Measurements from ENCODE around the gene VTI1A. TPM values are rescaled to one million over a fixed set of nuclear protein-coding genes. Genes with fewer than 3 reads are reported as not detected.

VTI1A gene
- total RNA-seq, 1 donor from 2014 or later, result 35.2 TPM

DNA sequence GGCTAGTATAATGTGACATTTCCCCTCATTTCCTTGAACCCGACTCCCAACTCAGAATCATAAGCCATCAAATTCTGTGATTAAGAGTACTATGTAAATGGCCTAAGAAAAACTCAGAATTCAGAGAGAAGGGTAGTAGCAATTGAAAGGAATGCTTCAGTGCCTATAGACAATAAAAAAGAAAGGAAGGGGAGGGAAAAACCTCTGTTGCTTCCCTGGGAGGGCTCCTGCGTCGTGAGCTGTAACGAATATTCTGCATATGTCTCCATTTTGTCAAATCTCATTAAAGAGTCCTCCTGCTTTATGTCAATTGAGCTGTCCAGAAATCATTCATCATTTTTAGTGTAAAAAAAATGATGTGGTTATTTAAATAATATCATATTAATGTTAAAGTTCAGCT lies 223.0 kb downstream of the VTI1A start:
- intact Hi-C loops (cut with micrococcal nuclease), result no loop called here
- Mint-ChIP-seq H3K4me3 (no peak overlapping the region), H3K27me3 (no peaks in the 10 kb centered on the region), H3K9me3 (no peaks in the 10 kb centered on the region), H3K4me1 (no peaks in the 10 kb centered on the region), H3K27ac (no peak overlapping the region), H3K36me3 (ENCODE audit: low read depth) (peaks cover 5% of the 10 kb centered on the region)
- DNase-seq, result no peak

DNA sequence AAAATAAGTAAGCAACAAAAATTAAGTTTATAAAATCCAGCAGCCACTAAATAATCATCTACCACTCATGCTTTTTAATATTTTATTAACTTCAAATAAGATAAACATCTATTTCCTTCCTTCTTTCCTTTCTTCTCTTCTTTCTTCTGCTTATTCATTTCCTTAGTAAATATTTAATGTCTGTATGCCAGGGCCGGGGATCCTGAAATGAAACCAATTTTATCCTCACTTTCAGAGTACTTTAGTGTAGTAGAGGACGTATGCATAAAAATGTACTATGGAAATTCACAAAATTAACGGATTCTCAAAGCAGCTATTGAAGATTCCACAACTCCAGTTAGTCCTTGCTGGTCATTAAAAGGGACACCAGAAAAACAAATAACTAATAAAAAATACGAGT lies 224.7 kb downstream of the VTI1A start:
- no peak overlapping the region for H3K4me3 Mint-ChIP-seq
- H3K27ac Mint-ChIP-seq, result no peak overlapping the region
- no peaks in the 10 kb centered on the region for H3K9me3 Mint-ChIP-seq
- intact Hi-C loops (cut with micrococcal nuclease), result no loop called here
- H3K27me3 Mint-ChIP-seq, result no peaks in the 10 kb centered on the region
- no peak for DNase-seq
- H3K4me1 Mint-ChIP-seq, result no peaks in the 10 kb centered on the region
- peaks cover 5% of the 10 kb centered on the region for H3K36me3 Mint-ChIP-seq (ENCODE audit: low read depth)

GRCh38 chr10:112672706-112673105 lies 225.7 kb downstream of the VTI1A start:
- DNase-seq, result no peak
- H3K9me3 Mint-ChIP-seq, result no peaks in the 10 kb centered on the region
- peaks cover 5% of the 10 kb centered on the region for H3K36me3 Mint-ChIP-seq (ENCODE audit: low read depth)
- intact Hi-C loops (cut with micrococcal nuclease), result no loop called here
- H3K4me1 Mint-ChIP-seq, result no peaks in the 10 kb centered on the region
- no peak overlapping the region for H3K4me3 Mint-ChIP-seq
- no peak overlapping the region for H3K27ac Mint-ChIP-seq
- no peaks in the 10 kb centered on the region for H3K27me3 Mint-ChIP-seq

GRCh38 chr10:112675560-112676083 lies 228.6 kb downstream of the VTI1A start:
- Mint-ChIP-seq H3K36me3 (ENCODE audit: low read depth) (no peaks in the 10 kb centered on the region), H3K27ac (no peak overlapping the region), H3K27me3 (no peaks in the 10 kb centered on the region), H3K9me3 (no peaks in the 10 kb centered on the region), H3K4me3 (no peak overlapping the region), H3K4me1 (no peaks in the 10 kb centered on the region)
- intact Hi-C loops (cut with micrococcal nuclease), result no loop called here
- DNase-seq, result no peak

DNA sequence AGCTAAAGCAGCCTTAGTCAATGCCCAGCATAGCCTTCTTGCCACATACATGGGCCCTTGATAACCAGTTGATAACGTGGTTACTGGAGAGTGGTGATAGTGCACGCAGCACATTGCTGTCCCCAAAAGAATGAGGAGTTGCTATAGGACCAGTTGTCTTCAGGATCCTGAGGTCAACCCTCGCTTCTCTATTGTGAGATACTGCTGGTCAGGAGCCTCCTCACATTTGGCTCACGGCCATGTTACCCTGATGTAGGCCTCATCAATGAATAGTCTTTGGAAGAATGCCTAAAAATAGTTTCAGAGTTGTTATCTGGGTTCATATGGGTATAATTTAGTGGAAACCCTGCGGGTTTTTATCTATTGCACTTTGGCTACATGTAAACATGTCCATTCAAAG lies 230.7 kb downstream of the VTI1A start:
- no peak for DNase-seq
- Mint-ChIP-seq H3K4me3 (no peak overlapping the region), H3K9me3 (no peaks in the 10 kb centered on the region), H3K27me3 (no peaks in the 10 kb centered on the region), H3K36me3 (ENCODE audit: low read depth) (no peaks in the 10 kb centered on the region), H3K4me1 (no peaks in the 10 kb centered on the region), H3K27ac (no peak overlapping the region)
- intact Hi-C loops (cut with micrococcal nuclease), result no loop called here

DNA sequence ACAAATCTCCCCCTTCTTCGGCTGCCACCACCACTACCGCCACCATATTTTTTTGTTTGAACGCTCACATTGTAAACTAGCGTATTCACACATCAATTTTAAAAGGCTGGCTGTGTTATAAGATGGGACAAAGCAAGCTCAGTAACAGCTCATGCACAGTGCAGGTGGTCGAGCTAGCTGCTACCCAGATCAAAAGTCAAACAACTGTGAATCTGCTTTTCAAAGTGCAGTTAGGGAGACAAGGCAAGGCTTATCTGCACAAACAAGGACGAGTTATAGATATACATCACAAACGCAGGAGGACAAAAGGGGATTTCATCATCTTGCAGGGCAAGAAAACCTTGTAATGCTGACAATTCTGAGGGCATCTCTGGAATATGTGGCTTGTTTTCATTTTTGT lies 231.6 kb downstream of the VTI1A start:
- H3K27me3 Mint-ChIP-seq, result no peaks in the 10 kb centered on the region
- no peak overlapping the region for H3K27ac Mint-ChIP-seq
- H3K4me3 Mint-ChIP-seq, result no peak overlapping the region
- intact Hi-C loops (cut with micrococcal nuclease), result no loop called here
- no peak for DNase-seq
- no peaks in the 10 kb centered on the region for H3K9me3 Mint-ChIP-seq
- H3K36me3 Mint-ChIP-seq (ENCODE audit: low read depth), result no peaks in the 10 kb centered on the region
- H3K4me1 Mint-ChIP-seq, result no peaks in the 10 kb centered on the region

DNA sequence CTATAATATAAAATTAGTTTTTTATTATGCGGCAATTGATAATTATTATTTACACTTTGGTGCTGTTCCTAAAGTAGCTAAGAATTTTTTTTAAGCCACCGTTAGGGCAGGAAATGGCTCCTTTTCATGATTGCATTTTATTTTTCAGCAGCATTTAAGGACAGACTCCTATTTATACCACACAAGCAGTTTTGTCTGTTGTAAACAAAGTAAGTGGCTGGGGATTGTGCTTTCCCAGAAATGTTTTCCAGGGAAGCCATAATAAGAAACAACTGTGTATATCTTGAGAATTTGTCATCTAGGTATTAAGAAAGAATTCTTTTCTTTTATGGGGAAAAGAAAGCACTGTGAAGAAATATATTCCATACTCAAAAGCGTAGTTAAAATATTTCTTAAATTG lies 232.0 kb downstream of the VTI1A start:
- H3K4me3 Mint-ChIP-seq, result no peak overlapping the region

GRCh38 chr10:112679392-112679791 lies 232.4 kb downstream of the VTI1A start:
- no peaks in the 10 kb centered on the region for H3K9me3 Mint-ChIP-seq
- no peak overlapping the region for H3K4me3 Mint-ChIP-seq
- intact Hi-C loops (cut with micrococcal nuclease), result no loop called here
- DNase-seq, result no peak
- H3K36me3 Mint-ChIP-seq (ENCODE audit: low read depth), result no peaks in the 10 kb centered on the region
- H3K4me1 Mint-ChIP-seq, result no peaks in the 10 kb centered on the region
- no peaks in the 10 kb centered on the region for H3K27me3 Mint-ChIP-seq
- no peak overlapping the region for H3K27ac Mint-ChIP-seq

More for the DNA sequence above, 232.0 kb downstream of the VTI1A start:
- H3K4me1 Mint-ChIP-seq, result no peaks in the 10 kb centered on the region
- H3K27ac Mint-ChIP-seq, result no peak overlapping the region
- no peaks in the 10 kb centered on the region for H3K36me3 Mint-ChIP-seq (ENCODE audit: low read depth)
- H3K27me3 Mint-ChIP-seq, result no peaks in the 10 kb centered on the region
- H3K9me3 Mint-ChIP-seq, result no peaks in the 10 kb centered on the region
- intact Hi-C loops (cut with micrococcal nuclease), result no loop called here
- no peak for DNase-seq

- no peaks in the 10 kb centered on the region for H3K9me3 Mint-ChIP-seq
- H3K27me3 Mint-ChIP-seq, result no peaks in the 10 kb centered on the region
- intact Hi-C loops (cut with micrococcal nuclease), result no loop called here
- H3K36me3 Mint-ChIP-seq (ENCODE audit: low read depth), result no peaks in the 10 kb centered on the region
- no peak overlapping the region for H3K4me3 Mint-ChIP-seq
- H3K4me1 Mint-ChIP-seq, result no peaks in the 10 kb centered on the region
- H3K27ac Mint-ChIP-seq, result no peak overlapping the region
- no peak for DNase-seq
Observed at GRCh38 chr10:112680586-112680985, 233.6 kb downstream of the VTI1A start.

- H3K4me3 Mint-ChIP-seq, result no peak overlapping the region
- DNase-seq, result no peak
- H3K4me1 Mint-ChIP-seq, result no peaks in the 10 kb centered on the region
- H3K36me3 Mint-ChIP-seq (ENCODE audit: low read depth), result no peaks in the 10 kb centered on the region
- no peaks in the 10 kb centered on the region for H3K27me3 Mint-ChIP-seq
- no peak overlapping the region for H3K27ac Mint-ChIP-seq
- intact Hi-C loops (cut with micrococcal nuclease), result no loop called here
- no peaks in the 10 kb centered on the region for H3K9me3 Mint-ChIP-seq
Observed at GRCh38 chr10:112687647-112688046, 240.6 kb downstream of the VTI1A start.

DNA sequence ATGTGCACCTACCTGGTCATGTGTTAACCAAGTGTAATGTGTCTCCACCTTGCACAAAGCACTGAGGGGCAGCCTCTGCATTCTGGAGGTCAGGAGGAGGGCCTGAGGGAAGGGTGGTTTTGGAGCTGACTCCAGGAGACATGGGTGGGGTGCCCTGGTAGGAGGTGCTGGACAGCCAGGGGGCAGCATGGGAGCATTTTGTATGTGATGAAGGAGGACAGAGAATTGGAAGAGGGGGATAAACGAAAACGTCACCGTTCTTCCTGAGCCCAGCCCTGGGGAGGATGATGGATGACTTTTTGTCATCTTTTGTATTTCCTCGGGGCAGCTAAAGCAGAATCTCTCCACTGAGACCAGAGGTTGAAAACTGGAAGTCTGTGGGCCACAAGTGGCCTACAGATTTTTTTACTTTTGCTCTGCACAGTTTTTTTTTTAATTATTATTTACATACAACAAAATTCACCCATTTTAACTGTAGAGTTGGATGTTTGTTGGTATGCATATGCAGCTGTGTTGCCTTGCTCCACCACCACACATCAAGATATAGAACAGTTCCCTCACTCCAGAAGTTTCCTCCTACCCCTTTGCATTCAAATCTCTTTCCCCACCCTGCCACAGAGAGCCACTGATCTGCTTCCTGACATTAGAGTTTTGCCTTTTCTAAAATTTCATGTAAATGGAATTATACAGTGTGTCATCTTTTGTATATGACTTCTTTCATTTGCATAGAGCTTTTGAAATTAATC lies 242.5 kb downstream of the VTI1A start:
- H3K27me3 Mint-ChIP-seq, result no peaks in the 10 kb centered on the region

DNA sequence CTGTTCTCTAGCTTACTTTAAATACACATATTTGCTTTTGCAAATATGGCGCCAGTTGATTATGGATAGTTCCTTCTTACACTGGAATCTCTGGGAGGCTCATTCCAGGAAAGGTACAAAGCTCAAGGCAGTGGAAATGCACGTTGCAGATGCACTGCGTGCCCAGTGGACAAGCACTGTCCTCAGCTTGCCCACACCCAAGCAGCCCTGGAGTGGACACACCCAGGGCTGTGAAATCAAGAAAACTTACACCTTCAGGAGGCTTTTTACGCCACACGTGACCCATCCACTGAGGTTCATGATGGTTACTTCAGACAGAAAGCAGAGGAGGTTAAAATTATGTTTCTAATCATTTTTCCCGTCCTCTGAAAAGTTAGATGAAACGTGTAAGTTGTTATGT lies 248.5 kb downstream of the VTI1A start:
- H3K27ac Mint-ChIP-seq, result no peak overlapping the region

More for the DNA sequence above, 242.5 kb downstream of the VTI1A start:
- no peak for DNase-seq
- intact Hi-C loops (cut with micrococcal nuclease), result no loop called here
- Mint-ChIP-seq H3K4me3 (no peak overlapping the region), H3K27ac (no peak overlapping the region), H3K36me3 (ENCODE audit: low read depth) (no peaks in the 10 kb centered on the region), H3K4me1 (no peaks in the 10 kb centered on the region), H3K9me3 (no peaks in the 10 kb centered on the region)

DNA sequence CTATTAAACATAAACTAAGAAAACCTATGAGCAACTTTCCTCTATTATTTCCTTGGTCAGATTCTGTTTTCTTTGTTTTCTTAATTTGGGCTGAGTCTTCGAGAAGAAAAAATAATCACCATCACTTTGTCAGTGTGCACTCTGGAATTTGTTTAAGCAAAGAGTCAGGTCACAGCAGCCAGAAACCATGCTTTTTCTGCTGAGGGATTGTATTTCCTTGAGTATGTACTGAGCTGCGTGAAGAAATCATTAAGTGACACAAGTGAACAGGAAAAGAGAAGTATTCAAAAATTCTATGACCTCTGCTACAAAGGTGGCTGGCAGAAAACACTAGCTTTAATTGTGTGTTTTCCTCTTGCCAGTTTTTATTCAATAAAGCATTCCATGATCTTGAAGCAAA lies 249.6 kb downstream of the VTI1A start:
- H3K9me3 Mint-ChIP-seq, result no peaks in the 10 kb centered on the region
- intact Hi-C loops (cut with micrococcal nuclease), result no loop called here
- no peak overlapping the region for H3K27ac Mint-ChIP-seq
- DNase-seq, result no peak
- H3K36me3 Mint-ChIP-seq (ENCODE audit: low read depth), result no peaks in the 10 kb centered on the region
- no peaks in the 10 kb centered on the region for H3K4me1 Mint-ChIP-seq
- no peaks in the 10 kb centered on the region for H3K27me3 Mint-ChIP-seq
- no peak overlapping the region for H3K4me3 Mint-ChIP-seq

More for the DNA sequence above, 248.5 kb downstream of the VTI1A start:
- no peaks in the 10 kb centered on the region for H3K36me3 Mint-ChIP-seq (ENCODE audit: low read depth)
- no peak overlapping the region for H3K4me3 Mint-ChIP-seq
- no peaks in the 10 kb centered on the region for H3K27me3 Mint-ChIP-seq
- intact Hi-C loops (cut with micrococcal nuclease), result no loop called here
- no peaks in the 10 kb centered on the region for H3K4me1 Mint-ChIP-seq
- no peaks in the 10 kb centered on the region for H3K9me3 Mint-ChIP-seq
- DNase-seq, result no peak

DNA sequence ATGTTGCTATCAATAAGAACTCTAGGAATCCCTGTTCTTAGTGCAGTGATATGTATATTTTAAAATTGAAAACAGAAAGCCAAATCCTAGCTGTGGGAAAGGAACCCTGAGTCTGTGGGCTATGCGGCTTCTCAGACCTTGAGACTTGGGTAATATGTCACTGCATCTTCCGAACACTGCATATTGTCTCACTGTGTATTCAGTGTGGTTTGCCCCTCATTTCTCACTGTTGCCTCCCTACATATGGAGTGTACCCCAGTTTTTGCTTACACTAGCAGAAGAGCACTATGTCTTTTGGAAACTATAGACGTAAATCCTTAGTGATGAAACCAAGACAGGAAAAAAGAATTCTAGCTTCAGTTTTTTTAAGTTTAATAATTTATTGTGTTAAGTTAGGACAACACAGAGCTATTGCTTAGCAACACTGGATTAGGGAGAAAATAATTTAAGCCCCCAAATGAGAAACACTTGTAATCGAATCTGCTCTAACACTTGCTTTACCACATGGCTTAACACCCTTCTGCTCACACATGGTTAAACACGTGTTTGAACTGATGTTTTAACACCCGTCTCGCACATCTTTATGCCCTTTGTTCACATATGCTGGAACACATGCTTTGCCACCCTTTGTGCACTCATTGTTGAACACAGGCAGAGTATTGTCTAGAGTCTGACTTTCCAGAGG lies 251.3 kb downstream of the VTI1A start:
- no peak overlapping the region for H3K4me3 Mint-ChIP-seq
- no peaks in the 10 kb centered on the region for H3K4me1 Mint-ChIP-seq
- H3K27ac Mint-ChIP-seq, result no peak overlapping the region
- no peaks in the 10 kb centered on the region for H3K36me3 Mint-ChIP-seq (ENCODE audit: low read depth)
- H3K9me3 Mint-ChIP-seq, result no peaks in the 10 kb centered on the region
- DNase-seq, result no peak
- no peaks in the 10 kb centered on the region for H3K27me3 Mint-ChIP-seq
- intact Hi-C loops (cut with micrococcal nuclease), result no loop called here
